Dermis microvascular lymphatic vessel endothelial cell (primary cell): Measurements from ENCODE around the gene SRSF3. TPM values are rescaled to one million over a fixed set of nuclear protein-coding genes. Genes with fewer than 3 reads are reported as not detected.
"Not testable (repeated sequence)": the region's sequence is repeated elsewhere in the genome, so short reads cannot be mapped to it uniquely, and the experiment has no call there.

ENCODE experiments used
- DNase-seq, 2 donors: peaks; one replicate each; pipeline versions ENCODE4 v3.0.0 to v3.0.0-alpha.2; 2010; ENCODE audit warnings: low read depth in 2 of 2
- total RNA-seq: library from RNA; depleted of rRNA; stranded (reverse); fragments of >200 nt; gene quantifications from 2 replicates; pipeline ENCODE4 v1.2.1, GENCODE V29; 2014

SRSF3 gene
- total RNA-seq, 1 donor from 2014 or later = 298 TPM

- DNase-seq = no peak
Observed at GRCh38 chr6:36604090-36605060, 10.2 kb downstream of the SRSF3 start.

GRCh38 chr6:36605143-36605542, 11.0 kb downstream of the SRSF3 start:
- no peak for DNase-seq

- DNase-seq = no peak
Observed at GRCh38 chr6:36605560-36606391, 11.6 kb downstream of the SRSF3 start.

- not testable (repeated sequence) for DNase-seq
Observed at GRCh38 chr6:36607305-36607682, 13.1 kb downstream of the SRSF3 start.

- DNase-seq = no peak
Observed at GRCh38 chr6:36607683-36608386, 13.7 kb downstream of the SRSF3 start.

GRCh38 chr6:36608788-36609563, 14.8 kb downstream of the SRSF3 start:
- no peak for DNase-seq

GRCh38 chr6:36609582-36609981, 15.4 kb downstream of the SRSF3 start:
- no peak for DNase-seq

- no peak for DNase-seq
Observed at GRCh38 chr6:36610041-36610955, 16.1 kb downstream of the SRSF3 start.

GRCh38 chr6:36610956-36611336, 16.8 kb downstream of the SRSF3 start:
- no peak for DNase-seq

- not testable (repeated sequence) for DNase-seq
Observed at GRCh38 chr6:36611679-36612078, 17.5 kb downstream of the SRSF3 start.

- no peak for DNase-seq
Observed at GRCh38 chr6:36612101-36612625, 18.0 kb downstream of the SRSF3 start.

- no peak for DNase-seq
Observed at GRCh38 chr6:36613200-36613995, 19.2 kb downstream of the SRSF3 start.

GRCh38 chr6:36615018-36615761, 21.0 kb downstream of the SRSF3 start:
- peak; percentile 92 for DNase-seq

- peak; percentile 36 to 78 for DNase-seq
Observed at GRCh38 chr6:36616893-36617521, 22.8 kb downstream of the SRSF3 start.

GRCh38 chr6:36618366-36619355, 24.5 kb downstream of the SRSF3 start:
- DNase-seq = no peak

- DNase-seq = no peak
Observed at GRCh38 chr6:36621371-36621855, 27.3 kb downstream of the SRSF3 start.
